Stimulated activated CD8-positive, alpha-beta memory T cell treated with anti-CD3 and anti-CD28 coated beads, Interleukin-4, amount 100 ng/mL, for 24 hours (primary cell): ENCODE data around the gene ARHGAP10.

Experiments
- DNase-seq: peaks from one replicate; pipeline ENCODE4 v3.0.0-alpha.2; 2020; ENCODE audit warnings: low read depth

Gene ARHGAP10

DNA sequence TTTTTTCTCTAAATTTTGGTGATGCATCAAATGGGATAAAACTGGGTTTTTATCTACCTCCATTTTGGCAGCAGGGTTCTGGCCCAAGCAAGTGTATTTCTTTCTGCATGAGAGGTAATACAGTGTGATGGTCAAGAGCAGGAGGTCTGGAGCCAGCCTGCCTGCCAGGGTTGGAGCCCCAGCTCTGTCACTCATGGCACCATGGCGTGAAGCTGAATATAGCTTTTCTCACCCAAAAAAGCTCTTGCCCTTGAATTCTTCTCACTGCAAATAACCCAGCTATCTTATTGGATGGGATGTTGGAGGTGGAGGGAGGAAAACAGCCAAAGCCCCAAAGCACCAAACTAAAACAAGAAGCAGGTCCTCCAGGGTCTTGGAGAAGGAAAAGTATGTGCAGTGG, 218.4 kb downstream of the ARHGAP10 start:
- DNase-seq = no peak

DNA sequence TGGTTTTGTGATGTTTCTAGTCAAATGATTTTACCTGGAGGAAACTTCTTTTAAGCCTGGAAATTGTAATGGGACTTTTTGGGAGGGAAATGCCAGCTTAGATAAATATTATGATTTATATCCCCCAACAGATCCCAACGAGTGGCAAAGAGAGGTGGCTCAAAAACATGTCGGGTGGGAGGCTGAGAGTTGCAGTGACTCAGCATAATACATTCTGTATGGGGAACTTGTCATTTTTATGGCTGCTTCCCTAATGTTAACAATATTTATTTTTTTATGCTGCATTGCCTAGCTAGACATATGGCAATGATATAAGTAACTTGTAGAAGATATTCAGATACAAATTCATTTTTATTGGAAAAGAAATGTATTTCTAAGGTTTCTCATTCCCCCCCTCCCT, 219.0 kb downstream of the ARHGAP10 start:
- DNase-seq = no peak

DNA sequence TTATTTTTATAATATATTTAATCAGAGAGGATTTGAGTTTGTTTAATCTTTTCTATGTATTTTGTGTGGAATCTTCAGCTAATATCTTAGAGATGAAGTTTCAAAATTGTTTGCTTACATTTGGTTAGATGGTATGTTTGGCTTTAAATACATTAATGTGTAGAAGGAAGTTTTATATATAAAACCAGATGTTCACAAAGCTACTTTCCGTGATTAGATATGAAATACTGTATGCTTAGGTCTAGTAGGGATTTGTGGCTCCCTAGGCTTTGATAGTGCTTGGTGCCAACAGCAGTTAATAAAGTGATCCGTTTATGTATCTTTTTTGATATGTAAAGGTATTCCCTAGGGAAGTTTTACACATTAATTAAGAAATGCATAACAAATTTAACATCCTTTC, 223.0 kb downstream of the ARHGAP10 start:
- DNase-seq = no peak

DNA sequence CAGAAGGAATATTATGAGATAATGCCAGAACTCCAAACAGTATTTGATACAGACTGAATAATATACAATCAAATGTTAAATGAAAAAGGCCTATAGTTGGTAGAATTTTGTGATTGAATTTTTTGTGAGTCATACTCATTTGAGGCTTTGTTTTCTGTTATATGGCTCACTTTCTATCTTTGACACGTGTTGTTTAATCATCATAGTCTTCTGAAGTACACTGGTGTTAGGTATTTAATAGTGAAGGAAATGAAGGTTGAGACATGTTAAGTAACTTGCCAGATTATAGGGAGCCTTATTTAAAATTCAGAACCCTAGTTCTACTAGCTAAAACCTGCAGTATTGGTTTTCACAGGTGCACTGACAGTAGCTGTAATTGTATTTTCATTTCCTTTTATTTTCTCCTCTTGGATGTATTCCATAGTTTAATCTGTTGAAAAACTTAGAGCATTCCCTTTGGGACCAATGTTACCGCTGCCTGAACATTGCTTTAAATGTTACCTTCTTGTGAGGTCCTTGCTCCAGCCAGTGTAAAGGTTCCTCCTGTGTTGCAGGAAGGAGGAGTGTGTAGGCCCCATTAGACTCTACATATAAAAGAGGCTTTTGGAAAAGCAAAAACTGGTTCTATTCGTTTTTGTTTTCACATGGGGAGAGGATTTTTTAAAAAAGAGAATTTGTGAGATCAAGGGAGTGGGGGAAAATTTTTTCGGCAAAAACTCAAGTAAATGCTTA, 224.1 kb downstream of the ARHGAP10 start:
- DNase-seq = no peak

DNA sequence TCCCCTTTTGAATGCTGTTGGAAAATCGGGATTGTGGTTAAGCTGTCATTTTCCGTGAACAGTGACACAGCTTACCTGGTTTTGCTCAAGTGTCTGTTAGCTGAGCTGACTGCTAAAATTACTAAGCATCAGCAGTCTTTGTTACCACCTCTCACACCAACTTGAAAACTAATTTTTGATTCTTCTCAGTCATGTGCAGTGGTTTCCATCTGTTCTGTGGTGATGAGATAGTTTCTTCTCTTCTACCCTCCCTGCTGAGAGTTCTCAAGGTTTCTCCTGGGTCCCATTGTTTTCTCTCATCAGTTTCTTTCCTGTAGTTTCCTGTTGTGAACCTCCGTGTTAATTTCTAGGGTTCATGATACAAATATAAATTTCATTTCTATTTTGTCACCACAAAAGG, 225.6 kb downstream of the ARHGAP10 start:
- no peak for DNase-seq

DNA sequence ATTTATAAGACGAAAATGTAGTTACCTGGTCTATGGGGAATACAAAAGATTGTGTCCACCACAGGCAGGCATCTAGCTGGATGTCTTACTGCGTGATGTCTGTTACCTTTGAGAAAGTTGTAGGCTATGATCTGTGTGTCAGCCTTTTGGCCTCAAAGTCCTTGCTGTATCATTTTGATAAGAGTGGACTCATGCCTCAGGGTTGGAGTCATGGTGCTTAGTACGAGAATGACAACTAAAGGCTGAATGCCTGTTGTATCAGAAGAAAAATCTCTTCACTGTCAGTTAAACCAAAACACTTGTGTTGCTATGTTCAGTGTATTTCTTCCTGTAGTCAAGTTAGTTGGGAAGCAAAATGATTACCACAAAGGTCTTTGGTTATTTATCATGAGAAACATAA, 226.2 kb downstream of the ARHGAP10 start:
- DNase-seq = no peak

DNA sequence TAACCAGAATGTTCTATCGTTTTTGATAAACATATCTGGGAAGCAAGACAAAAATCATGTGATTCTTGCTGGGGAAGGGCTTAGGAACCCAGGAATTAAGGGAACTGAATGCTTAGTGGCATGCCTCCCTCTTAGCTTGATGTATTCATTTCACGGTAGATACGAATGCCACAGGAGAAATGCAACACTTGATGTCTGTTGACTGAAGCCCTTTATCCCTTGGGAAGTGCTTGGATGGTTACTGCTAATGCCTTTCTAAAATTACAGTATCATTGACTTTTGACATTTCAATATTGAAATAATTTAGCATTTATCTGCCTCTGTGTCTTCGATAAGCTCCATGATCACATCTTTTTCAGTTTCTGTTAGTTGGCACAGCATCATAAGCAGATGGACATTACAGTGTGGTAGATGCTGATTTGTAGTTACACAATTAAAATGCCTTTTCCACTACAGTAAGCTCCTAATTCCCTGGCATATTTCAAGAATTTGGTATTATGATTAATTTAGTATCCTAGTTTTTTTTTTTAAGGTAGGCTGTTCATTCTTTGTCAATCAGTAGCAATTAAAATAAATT, 226.7 kb downstream of the ARHGAP10 start:
- no peak for DNase-seq

DNA sequence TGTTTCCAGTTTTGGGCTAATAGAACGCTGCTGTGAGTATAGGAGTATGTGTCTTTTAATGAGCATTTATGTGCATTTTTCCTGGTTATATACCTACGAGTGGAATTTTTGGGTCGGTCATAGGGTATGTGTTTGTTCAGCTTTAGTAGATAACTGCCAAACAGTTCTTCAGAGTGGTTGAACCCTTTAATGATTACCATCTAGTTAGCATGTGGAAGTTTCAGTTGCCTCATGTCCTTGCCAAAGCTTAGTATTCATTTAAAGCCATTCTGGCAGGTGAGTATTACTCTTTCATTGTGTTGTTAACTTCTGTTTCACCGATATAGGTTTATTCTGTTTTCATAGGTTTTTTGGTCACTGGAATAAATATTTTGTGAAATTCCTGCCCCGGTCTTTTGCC, 229.1 kb downstream of the ARHGAP10 start:
- no peak for DNase-seq

DNA sequence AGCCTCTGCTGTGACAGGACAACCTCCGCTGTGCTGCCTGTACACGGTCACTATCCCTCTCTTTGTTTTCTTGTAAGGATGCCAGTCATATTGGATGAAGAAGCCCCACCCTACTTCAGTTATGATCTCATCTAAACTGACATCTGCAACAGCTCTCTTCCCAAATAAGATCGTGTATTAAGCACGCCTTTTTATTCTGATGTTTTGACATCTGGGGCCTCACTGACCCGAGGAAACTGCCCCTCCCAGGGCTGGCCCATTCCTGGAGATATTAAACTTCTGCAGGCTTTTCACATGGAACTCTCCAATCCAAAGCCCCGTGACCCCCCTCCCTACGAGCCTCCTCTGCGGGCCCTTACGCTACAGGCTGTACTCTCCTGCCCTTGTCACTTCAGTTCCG, 232.0 kb downstream of the ARHGAP10 start:
- DNase-seq = no peak

DNA sequence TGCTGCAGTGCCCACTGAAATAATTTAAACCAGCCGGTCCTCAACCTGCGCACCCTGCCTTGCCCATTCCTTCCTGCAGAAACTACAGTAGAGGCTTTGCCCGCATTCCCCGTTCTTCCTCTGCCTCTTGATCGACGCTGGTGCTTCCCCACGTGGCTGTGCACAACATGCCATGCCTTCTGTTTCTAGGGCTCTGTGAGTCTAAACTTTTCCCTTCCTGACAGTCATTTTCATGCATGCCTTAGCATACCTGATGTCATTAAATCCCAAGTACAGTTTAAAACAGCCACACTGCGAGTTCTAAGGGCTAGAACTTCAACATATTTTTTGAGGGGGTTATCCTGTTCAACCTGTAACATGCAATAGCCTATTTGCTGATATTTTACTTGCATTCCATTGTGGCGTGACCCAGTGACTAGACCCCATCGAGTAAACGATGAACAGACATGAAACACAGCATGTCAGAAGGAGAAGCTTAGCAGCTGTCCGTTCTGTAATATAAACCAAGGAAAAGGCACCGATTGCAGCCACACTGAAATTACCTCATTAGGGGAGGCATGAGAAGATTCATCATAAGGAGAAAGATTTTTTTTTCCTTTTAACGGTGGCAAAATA, 232.5 kb downstream of the ARHGAP10 start:
- no peak for DNase-seq

DNA sequence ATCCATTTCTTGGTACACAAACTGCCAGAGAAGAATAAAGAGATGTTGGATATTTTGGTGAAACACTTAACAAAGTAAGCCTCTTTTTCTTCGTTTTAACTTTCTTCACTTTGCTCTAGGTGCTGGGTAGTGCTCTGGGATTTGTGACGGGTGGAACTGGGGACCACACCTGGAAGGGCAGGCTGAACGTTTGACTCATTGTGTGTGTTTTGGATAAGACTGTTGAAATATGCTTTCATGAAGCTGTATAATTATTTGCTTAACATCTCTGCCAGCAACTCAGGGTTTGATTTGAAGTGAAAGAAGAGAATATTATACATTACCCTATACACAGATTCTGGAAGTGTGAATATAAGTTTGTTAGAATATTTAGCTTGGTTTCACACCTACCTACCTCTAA, 233.2 kb downstream of the ARHGAP10 start:
- no peak for DNase-seq

DNA sequence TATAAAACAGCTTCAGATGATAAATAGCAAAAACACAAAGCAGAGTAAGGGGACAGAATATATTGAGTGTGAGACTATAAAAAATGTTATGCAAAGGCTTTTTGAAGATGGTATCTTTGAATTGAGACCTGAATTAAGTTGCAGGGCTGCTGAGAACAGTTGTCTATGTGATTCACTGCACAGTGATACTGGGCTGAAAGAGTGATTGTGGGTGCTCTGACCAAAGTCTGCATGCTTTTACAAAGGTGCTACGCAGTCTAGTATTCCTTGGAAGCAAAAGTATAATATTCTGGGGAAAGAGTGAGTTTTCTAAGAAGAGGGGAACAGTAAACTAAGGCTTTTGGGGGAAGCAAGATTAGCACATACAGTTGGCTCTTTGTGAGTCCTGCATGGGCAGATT, 234.0 kb downstream of the ARHGAP10 start:
- no peak for DNase-seq

DNA sequence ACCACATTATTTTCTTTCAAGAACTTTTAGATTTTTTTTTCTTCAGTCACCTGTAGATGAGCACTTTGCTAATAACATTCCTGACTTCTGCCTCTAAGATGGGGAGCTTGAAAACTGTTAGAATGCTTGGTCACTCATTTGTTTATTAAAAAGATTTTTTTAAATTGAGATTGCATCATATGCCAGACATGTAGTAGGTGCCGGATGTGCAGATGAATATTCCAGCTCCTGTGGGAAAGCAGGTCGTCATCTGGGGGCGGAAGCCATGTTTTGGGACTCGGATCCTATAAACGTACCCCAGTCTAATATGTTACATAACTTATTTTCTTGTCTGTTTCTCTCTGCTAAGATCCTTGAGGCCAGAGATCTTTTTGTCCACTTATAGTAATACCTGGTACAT, 236.8 kb downstream of the ARHGAP10 start:
- DNase-seq = no peak

DNA sequence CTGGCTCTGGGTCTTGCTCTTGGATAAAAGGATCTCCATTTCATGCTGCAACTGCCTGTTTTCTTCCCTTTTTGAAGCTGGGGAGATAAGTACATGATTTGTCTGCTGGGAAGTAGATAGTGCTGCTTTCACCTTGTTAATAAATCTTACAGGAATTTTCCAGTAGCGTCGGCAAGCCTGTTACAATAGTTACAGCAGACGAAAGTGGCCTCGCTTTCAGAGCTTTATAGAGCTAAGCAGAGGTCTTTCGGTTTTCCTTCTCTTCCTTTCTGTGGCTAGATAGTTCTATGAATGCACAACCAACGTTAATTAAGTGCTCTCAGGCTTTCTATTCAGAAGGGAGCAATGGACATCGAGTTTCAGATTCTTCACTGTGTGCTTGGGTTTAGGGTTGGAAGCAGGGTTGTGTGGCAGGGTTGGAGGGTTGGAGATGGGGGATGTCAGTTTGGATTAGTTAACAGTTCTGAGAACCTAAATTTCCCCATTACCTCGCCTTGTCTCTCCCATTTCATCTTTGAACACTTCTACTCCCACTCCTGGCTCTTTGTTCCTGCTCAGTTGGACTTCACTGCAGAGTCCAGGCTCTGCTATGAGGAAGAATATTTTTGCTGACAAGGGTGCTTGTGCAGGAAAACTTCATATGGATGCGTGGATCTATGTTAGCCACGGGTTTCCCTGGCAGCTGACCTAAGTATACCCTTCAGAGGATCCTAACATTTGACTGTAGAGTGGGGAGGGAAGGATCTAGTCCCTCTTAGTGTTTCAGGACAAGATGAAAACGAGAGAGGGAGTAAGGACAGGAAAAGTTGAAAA, 237.9 kb downstream of the ARHGAP10 start:
- DNase-seq = no peak

DNA sequence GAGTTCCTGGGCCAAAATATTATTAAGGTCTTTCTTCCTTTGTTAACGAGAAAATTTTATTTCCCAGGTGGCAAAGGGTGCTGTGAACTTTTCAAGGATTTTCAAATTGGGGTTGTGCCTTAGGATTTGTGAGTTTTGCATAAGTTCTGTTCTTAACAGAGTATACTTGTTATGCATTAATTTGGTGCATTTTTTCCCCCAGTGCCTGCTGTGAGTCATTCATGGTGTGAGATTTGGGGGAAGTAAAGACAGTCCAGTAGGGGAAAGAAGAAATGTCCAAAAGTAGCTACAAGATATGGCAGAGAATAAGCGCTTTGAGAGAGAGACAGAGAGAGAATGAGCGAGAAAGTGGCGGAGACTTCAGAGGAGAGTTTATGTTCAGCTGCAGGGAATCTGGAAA, 239.2 kb downstream of the ARHGAP10 start:
- DNase-seq = no peak

DNA sequence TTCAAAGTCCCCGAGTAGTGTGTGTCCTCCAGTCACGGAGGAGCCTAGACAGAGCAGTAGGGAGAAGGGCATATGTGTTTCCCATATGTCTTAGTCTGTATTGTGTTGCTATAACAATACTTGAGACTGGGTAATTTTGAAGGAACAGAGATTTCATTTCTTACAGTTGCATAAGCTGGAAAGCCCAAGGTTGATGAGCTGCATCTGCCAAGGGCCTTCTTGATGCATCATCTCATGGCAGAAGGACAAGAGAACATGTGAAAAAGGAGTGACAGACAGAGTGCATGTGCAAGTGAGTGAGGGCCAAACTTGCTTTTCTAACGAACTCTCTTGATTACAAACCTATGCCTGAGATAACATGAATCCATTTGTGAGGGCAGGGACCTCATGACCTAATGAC, 243.4 kb downstream of the ARHGAP10 start:
- no peak for DNase-seq

DNA sequence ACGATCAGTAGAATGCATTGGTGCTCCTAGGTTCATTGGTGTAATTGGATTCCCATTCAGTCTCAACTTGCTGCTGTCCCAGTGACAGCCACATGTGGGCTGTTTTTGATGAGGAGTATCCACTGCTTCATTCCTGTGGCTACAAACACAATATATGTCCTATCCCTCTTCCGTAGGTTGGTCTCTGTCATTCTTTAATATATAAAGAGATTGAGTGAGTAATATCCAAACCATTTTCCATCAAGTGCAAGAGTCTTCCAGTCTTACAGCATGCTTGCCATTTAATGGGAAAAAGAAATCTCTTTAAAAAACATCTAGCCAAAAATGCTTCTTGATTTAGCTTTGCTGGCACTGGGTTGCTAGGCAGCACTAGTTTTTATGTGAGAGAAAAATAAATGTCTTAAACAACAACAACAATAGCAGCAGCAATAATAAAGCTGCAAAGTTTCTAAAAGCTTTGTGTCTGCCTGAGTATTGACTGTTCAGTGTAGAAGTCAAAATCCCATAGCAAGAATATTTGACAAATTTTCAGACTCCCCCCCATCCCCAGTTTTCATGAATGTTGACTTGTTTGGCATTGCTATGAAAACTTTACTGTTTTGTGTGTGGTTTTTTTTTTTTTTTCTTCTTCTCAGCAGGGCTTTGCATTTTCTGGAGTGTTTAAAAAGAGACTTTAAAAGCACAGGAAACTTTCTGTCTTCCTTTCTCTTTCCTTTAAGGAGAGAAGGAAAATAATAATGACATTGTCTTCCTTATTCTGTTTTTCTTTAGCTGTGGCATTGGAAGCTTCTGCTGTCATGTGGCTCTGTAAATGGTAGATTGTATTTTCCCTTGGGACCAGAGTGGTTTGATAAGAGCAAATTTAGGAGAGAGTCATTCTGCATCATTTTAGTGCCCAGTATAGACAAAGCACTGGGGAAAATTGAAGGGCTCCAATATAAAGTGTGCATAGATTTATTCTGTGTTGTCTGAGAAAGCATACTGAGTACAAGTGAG, 244.3 kb downstream of the ARHGAP10 start:
- no peak for DNase-seq

DNA sequence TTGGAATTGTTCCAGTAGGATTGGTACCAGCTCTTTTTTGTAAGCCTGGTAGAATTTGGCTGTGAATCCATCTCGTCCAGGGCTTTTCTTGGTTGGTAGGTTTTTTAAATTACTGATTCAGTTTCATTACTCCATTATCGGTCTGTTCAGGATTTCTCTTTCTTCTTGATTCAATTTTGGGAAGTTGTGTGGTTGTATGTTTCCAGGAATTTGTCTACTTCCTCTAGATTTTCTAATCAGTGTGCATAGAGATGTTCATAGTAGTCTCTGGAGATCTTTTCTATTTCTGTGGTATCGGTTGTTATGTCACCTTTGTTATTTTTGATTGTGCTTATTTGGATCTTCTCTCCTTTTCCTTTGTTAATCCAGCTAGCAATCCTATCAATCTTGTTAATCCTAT, 248.7 kb downstream of the ARHGAP10 start:
- no peak for DNase-seq

DNA sequence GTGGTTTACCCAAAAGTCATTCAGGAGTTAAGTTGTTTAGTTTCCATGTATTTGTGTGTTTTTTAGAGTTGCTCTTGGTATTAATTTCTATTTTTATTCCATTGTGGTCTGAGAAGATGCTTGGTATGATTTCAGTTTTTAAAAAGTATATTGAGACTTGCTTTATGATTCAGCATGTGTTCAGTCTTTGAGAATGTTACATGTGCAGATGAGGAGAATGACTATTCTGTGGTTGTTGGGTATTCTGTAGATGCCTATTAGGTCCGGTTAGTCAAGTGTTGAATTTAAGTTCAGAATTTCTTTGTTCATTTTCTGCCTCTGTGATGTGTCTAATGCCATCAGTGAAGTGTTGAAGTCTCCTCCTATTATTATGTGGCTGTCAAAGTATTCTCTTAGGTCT, 249.4 kb downstream of the ARHGAP10 start:
- no peak for DNase-seq

DNA sequence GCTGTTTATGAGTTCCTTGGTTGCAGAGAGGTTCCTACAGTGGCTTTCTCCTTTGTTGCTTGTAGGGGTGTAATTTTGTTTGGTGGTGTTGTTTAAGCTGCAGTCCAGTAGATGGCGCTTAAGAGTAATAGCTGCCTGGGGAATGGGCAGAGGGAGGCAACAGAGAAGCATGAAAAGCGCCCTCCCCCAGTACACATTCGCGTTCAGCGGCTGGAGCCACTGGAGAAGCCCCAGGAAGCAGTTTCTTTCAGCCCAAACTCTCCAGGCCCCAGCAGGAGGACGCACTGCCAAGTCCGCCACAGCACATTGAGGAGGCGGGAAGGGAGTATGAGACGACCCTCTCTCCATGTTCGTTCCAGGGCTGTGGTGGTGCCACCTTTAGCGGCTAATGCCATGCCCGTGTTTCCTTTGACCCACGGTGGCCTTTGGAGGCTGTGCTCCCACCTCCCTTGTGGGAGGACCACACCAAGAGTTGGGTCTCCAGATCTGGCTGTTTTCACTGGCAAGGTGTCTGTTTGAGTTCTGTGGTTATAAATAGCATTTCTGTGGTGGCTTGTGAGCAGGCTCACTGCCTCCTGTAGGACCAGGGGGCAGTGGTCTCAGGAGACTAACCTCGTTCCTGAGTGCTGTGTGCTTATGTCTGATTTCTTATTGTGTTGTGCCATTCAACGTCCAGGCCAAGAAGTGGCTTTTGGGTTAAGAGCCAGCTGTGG, 252.3 kb downstream of the ARHGAP10 start:
- no peak for DNase-seq

DNA sequence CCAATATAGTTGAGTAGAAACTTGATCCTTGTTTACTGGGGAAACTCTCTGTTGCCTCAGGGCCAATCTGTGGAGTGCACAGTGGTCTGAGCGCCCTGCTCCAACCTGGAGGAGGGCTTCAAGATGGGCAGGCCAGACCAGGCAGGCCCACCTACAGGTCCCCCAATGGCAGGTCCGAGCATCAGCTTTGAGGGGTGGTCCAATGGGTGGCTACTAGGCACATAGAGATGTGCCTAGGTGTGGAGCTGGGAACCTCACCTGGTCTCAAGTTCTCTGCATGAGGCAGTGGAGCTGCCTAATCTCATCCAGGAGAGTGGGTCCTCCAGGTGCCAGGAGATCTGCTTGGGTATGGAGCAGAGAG, 252.9 kb downstream of the ARHGAP10 start:
- no peak for DNase-seq
